MM.1S (cell line): ENCODE measurements around the gene PPP1R26.

Source experiments
- DNase-seq: peaks from one replicate; pipeline ENCODE4 v3.0.0-alpha.2; 2015
- H2AFZ ChIP-seq: fragments of 300-600 bp; sonication (generic); 2 replicates; pipeline ENCODE4 v1.6.0; 2016; ENCODE audit warnings: antibody characterized with exemption, low read length
- H3F3A ChIP-seq: fragments of 300-600 bp; sonication (generic); 2 replicates; pipeline ENCODE4 v1.6.1; 2016; ENCODE audit warnings: mild to moderate bottlenecking, antibody characterized with exemption, low read length, moderate library complexity, mixed read lengths; ENCODE audit not compliant: insufficient read depth
- H3K27ac ChIP-seq: fragments of 300-600 bp; sonication (generic); 2 replicates; pipeline ENCODE4 v1.5.1; 2016; ENCODE audit warnings: mild to moderate bottlenecking, low read length
- H3K27me3 ChIP-seq: fragments of 300-600 bp; sonication (generic); replicated peaks from 2 replicates; pipeline ENCODE4 v1.6.0; 2016; ENCODE audit warnings: low read length; ENCODE audit not compliant: insufficient read depth
- H3K36me3 ChIP-seq: fragments of 300-600 bp; sonication (generic); replicated peaks from 2 replicates; pipeline ENCODE4 v1.6.1; 2016; ENCODE audit warnings: mild to moderate bottlenecking, low read length, mixed read lengths; ENCODE audit not compliant: insufficient read depth
- H3K4me1 ChIP-seq: fragments of 300-600 bp; sonication (generic); 2 replicates; pipeline ENCODE4 v1.6.1; 2016; ENCODE audit warnings: low read length, mixed read lengths
- H3K4me2 ChIP-seq: fragments of 300-600 bp; sonication (generic); 2 replicates; pipeline ENCODE4 v1.6.0; 2016; ENCODE audit warnings: low read depth, low read length
- H3K4me3 ChIP-seq: fragments of 300-600 bp; sonication (generic); 2 replicates; pipeline ENCODE4 v1.5.1; 2016; ENCODE audit warnings: low read length, mixed read lengths
- H3K79me2 ChIP-seq: fragments of 300-600 bp; sonication (generic); 2 replicates; pipeline ENCODE4 v1.6.1; 2016; ENCODE audit warnings: mixed run types, low read length, mixed read lengths
- H3K9ac ChIP-seq: fragments of 300-600 bp; sonication (generic); 2 replicates; pipeline ENCODE4 v1.6.1; 2016; ENCODE audit warnings: low read length, mixed read lengths
- H3K9me2 ChIP-seq: fragments of 300-600 bp; sonication (generic); replicated peaks from 2 replicates; pipeline ENCODE4 v1.6.1; 2016; ENCODE audit warnings: mild to moderate bottlenecking, low read length, mixed read lengths; ENCODE audit not compliant: insufficient read depth
- H3K9me3 ChIP-seq: fragments of 300-600 bp; sonication (generic); replicated peaks from 2 replicates; pipeline ENCODE4 v1.6.1; 2016; ENCODE audit warnings: mild to moderate bottlenecking, low read length, mixed read lengths; ENCODE audit not compliant: insufficient read depth
- H4K20me1 ChIP-seq: fragments of 300-600 bp; sonication (generic); 2 replicates; pipeline ENCODE4 v1.6.1; 2016; ENCODE audit warnings: mild to moderate bottlenecking, low read length, moderate library complexity, mixed read lengths; ENCODE audit not compliant: insufficient read depth
- CTCF ChIP-seq: fragments of 300-600 bp; sonication (generic); IDR thresholded peaks from 2 replicates; pipeline ENCODE4 v1.5.1; 2016; ENCODE audit warnings: antibody characterized with exemption, low read length, mixed read lengths
- EZH2 ChIP-seq: fragments of 300-600 bp; sonication (generic); optimal IDR thresholded peaks from 2 replicates; pipeline ENCODE3; 2017; ENCODE audit warnings: low read depth, mild to moderate bottlenecking, antibody characterized with exemption, low read length, mixed read lengths
- EZH2phosphoT487 ChIP-seq: fragments of 300-600 bp; sonication (generic); IDR thresholded peaks from 2 replicates; pipeline ENCODE4 v1.6.1; 2018; ENCODE audit warnings: antibody characterized with exemption, low read length

Gene PPP1R26

GRCh38 chr9:135486267-135487065 lies 6.9 kb downstream of the PPP1R26 start:
- TF ChIP-seq EZH2 = no peak
- TF ChIP-seq EZH2phosphoT487 = no peak
- no peak for TF ChIP-seq CTCF
- H3K4me2 ChIP-seq = no peak overlapping the region
- no peaks in the 10 kb centered on the region for H3K4me1 ChIP-seq
- no peaks in the 10 kb centered on the region for H3K36me3 ChIP-seq
- no peaks in the 10 kb centered on the region for H3K9me3 ChIP-seq
- no peaks in the 10 kb centered on the region for H3K27me3 ChIP-seq
- no peak for DNase-seq
- no peaks in the 10 kb centered on the region for H3K9me2 ChIP-seq
- no peaks in the 10 kb centered on the region for H3K79me2 ChIP-seq
- H3K9ac ChIP-seq = no peak overlapping the region
- H2AFZ ChIP-seq = no peak overlapping the region
- no peaks in the 10 kb centered on the region for H3F3A ChIP-seq
- no peak overlapping the region for H3K27ac ChIP-seq
- H4K20me1 ChIP-seq = no peaks in the 10 kb centered on the region
- H3K4me3 ChIP-seq = no peak overlapping the region

- Histone ChIP-seq H3K4me1 (no peaks in the 10 kb centered on the region), H3K4me2 (no peak overlapping the region), H3K27me3 (no peaks in the 10 kb centered on the region), H3K4me3 (no peak overlapping the region), H3F3A (no peaks in the 10 kb centered on the region), H3K79me2 (no peaks in the 10 kb centered on the region), H3K9ac (no peak overlapping the region), H2AFZ (no peak overlapping the region), H3K36me3 (no peaks in the 10 kb centered on the region), H3K9me2 (no peaks in the 10 kb centered on the region), H3K27ac (no peak overlapping the region), H4K20me1 (no peaks in the 10 kb centered on the region), H3K9me3 (no peaks in the 10 kb centered on the region)
- no peak for DNase-seq
- no peak for TF ChIP-seq CTCF
- no peak for TF ChIP-seq EZH2
- TF ChIP-seq EZH2phosphoT487 = no peak
Observed at GRCh38 chr9:135487281-135488012, 7.9 kb downstream of the PPP1R26 start.

GRCh38 chr9:135488013-135488330 lies 8.4 kb downstream of the PPP1R26 start:
- Histone ChIP-seq H4K20me1 (no peaks in the 10 kb centered on the region), H3K4me1 (no peaks in the 10 kb centered on the region), H3K27me3 (no peaks in the 10 kb centered on the region), H3K27ac (no peak overlapping the region), H3K9me2 (no peaks in the 10 kb centered on the region), H3K4me2 (no peak overlapping the region), H3K36me3 (no peaks in the 10 kb centered on the region), H3F3A (no peaks in the 10 kb centered on the region), H3K9ac (no peak overlapping the region), H3K79me2 (no peaks in the 10 kb centered on the region), H3K9me3 (no peaks in the 10 kb centered on the region), H2AFZ (no peak overlapping the region), H3K4me3 (no peak overlapping the region)
- no peak for TF ChIP-seq CTCF
- TF ChIP-seq EZH2 = no peak
- TF ChIP-seq EZH2phosphoT487 = no peak
- no peak for DNase-seq
